ENCODE measurements around the gene MSX1.

Gene MSX1

DNA sequence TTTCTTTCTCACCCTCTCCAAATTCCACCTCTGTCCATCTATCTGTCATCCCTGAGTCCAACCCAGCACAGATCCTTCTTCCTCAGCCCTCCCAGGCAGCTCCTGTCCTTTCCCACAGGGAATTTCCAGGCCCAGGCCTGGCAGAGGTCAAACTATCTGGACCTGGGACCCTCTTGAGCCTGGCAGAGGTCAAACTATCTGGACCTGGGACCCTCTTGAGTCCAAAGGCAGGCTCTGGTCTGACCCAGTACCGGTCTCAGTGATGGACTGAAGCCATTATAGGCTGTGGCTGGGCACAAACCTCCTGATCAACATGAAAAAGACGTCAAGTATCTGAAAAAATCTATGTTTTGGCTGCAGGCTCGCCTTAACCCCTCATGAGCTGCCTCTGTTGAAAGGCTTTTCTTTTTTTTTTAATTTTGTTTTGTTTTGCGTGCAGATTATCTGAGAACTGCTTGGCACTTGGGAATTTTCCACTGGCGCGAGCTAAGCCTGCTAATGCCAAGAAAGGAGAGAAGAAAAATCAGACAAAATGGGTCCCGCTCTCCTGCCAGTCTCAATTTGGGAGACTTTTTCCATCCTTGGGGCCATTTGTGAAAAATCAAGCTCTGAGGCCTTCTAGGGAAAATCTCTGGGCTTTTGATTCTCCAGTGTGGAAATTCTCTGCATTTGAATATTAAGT lies 31.2 kb downstream of the MSX1 start:
- DNase-seq (ENCODE audit: low read depth, low spot score): no peak
- H3K27ac ChIP-seq: no peak overlapping the region

DNA sequence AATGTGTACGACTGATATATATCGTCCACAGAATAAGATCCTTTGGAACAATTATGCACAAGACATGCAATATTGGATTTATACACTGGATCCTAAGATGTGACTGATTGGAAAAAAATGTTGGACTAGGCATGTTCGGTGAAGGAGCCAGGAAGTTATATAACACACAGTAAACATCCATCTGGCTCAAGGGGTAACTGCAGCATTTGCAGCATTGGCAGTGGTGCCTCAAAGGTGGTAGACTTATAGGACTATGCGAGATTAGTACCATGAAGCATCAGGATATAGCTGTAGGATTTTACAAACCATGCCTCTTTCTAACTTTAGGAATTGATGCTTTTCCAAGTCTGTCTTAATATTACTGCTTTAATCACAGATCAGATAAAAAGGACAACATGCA lies 34.3 kb downstream of the MSX1 start:
- no peak overlapping the region for H3K27ac ChIP-seq
- no peak for DNase-seq (ENCODE audit: low read depth, low spot score)

DNA sequence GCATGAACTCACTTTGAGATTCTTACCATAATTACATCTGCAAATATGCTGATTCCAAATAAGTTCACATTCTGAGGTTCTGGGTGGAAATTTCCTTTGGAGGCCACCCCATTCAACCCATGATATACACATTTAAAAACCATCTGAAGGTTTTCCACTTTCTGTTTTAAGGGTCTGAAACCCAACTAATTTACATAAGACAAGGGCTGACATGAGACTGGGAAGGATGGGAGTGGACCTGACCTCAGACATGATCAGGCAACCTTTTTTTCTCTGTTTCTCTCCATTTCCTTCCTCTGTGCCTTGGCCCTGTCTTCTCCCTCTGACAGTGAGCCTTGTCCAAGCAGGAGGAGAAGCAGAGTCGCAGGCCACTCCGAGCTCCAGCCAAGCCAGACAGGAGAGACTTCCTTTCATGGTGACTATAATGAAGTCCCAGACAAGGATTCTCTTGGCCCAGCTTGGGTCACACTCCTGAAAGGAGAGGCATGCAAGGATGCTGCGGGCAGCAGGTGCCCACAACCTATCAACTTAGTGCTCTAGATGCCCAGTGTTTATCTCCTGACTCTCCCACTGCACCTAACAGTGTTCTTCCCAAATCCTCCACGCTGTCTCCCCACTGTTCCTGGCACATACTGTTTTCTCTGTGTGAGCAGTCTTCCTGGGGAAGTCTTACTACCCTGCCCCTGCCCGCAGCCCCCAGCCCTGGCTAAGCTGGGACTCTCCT lies 39.9 kb downstream of the MSX1 start:
- no peak overlapping the region for H3K27ac ChIP-seq
- DNase-seq (ENCODE audit: low read depth, low spot score): no peak

DNA sequence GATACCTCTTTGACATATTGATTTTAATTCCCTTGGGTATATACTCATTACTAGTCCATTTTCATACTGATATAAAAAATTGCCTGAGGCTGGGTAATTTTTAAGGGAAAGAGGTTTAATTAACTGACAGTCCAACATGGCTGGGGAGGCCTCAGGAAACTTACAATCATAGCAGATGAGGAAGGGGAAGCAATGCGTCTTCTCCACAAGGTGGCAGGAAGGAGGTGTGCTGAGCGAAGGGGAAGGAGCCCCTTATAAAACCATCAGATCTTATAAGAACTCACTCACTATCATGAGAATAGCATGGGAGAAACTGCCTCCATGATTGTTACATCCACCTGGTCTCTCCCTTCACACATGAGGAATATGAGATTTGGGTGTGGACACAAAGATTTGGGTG lies 42.4 kb downstream of the MSX1 start:
- no peak for DNase-seq (ENCODE audit: low read depth, low spot score)
- H3K27ac ChIP-seq: no peak overlapping the region

DNA sequence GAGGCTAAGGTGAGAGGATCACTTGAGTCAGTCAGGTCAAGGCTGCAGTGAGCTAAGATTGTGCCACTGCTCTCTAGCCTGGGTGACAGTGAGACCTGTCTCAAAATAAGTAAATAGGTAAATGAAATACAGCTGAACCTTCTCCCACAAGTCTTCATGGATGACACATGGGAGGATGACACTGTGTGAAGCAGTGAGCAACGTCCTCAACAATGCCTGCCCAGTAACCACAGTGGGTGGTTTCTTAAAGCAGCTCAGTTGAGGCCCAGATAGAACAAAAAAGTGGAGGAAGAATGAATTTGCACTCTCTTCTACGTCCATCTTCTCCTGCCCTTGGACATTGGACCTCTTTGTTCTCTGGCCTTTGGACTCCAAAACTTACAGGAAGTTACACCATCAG lies 52.7 kb downstream of the MSX1 start:
- H3K27ac ChIP-seq: no peak overlapping the region
- DNase-seq (ENCODE audit: low read depth, low spot score): no peak

DNA sequence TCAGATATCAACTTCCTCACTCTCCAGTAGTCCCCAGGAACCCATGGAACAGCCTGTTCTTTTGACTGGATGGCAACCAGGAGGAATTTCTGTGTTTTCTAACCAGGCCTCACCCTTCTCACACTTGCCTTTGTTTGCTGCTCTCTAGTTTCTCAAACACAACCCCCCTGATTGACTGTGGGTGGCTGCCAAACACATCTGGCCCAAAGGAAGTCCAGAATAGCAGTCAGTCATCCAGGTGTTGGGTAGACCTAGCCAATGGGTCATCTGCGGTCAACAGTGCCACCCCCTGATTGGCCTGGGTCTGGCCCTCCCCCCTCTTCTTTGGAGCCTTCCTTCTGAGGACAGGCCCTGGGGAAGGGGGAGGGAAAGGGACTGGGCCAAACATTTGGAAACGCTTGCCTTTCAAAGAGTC lies 53.7 kb downstream of the MSX1 start:
- DNase-seq (ENCODE audit: low read depth, low spot score): no peak
- H3K27ac ChIP-seq: no peak overlapping the region

Measured in epithelial cell of prostate (primary cell).